HEK293 (cell line): ENCODE measurements around the gene UTRN.

Experiments
- CTCF ChIA-PET: fragments of 350-600 bp; formaldehyde crosslinking; extraction: SDS; loops from one replicate; lab custom pipeline; 2021; ENCODE audit warnings: antibody characterized with exemption; lab: Yijun Ruan, JAX
- POLR2A ChIA-PET: fragments of 300-600 bp; formaldehyde crosslinking; extraction: SDS; loops from one replicate; lab custom pipeline; 2020; ENCODE audit warnings: antibody characterized with exemption, inconsistent platforms; lab: Yijun Ruan, JAX
- H3K27ac ChIP-seq: fragments of 200-500 bp; sonication (Bioruptor generic); 2 replicates; pipeline ENCODE4 v1.5.1; 2014; ENCODE audit warnings: low read depth, low read length, control low read depth, inconsistent platforms; ENCODE audit errors: extremely low read depth
- H3K36me3 ChIP-seq, 2 experiments: fragments of 200-500 bp in 1 of 2; sonication (Bioruptor generic) in 1 of 2; 1 replicate in 1 of 2; 2 replicates in 1 of 2; pipeline ENCODE4 v1.5.1; 2014 to 2017; ENCODE audit warnings: inconsistent platforms in 2 of 2, low read length in 2 of 2; ENCODE audit not compliant: control insufficient read depth in 2 of 2, insufficient read depth in 1 of 2
- H3K4me1 ChIP-seq: fragments of 200-500 bp; sonication (Bioruptor generic); 2 replicates; pipeline ENCODE4 v1.5.1; 2014; ENCODE audit warnings: mild to moderate bottlenecking, low read length, inconsistent platforms; ENCODE audit not compliant: control insufficient read depth, insufficient read depth
- H3K4me3 ChIP-seq: 2 replicates; pipeline ENCODE4 v1.5.1; 2011; ENCODE audit warnings: low read depth, mild to moderate bottlenecking, control low read depth, low read length, moderate library complexity
- H3K9me3 ChIP-seq: fragments of 200-500 bp; sonication (Bioruptor generic); 2 replicates; pipeline ENCODE4 v1.5.1; 2014; ENCODE audit warnings: low read depth, low read length, inconsistent platforms; ENCODE audit not compliant: control insufficient read depth, insufficient read depth
- ATF2 ChIP-seq: fragments of 450-650 bp; formaldehyde crosslinking; IDR thresholded peaks from 2 replicates; pipeline ENCODE4 v1.5.1; 2016; ENCODE audit warnings: missing biosample characterization, missing genetic modification characterization, low read depth
- HOXC10 ChIP-seq: sonication (generic); formaldehyde crosslinking; IDR thresholded peaks from 2 replicates; pipeline ENCODE4 v1.8.1; 2023; ENCODE audit warnings: mild to moderate bottlenecking, missing genetic modification reagents
- PRDM10 ChIP-seq: fragments of 450-650 bp; formaldehyde crosslinking; IDR thresholded peaks from 2 replicates; pipeline ENCODE4 v1.5.1; 2016; ENCODE audit warnings: missing biosample characterization, missing genetic modification characterization
- PRDM6 ChIP-seq: fragments of 450-650 bp; formaldehyde crosslinking; IDR thresholded peaks from 2 replicates; pipeline ENCODE4 v1.5.1; 2017; ENCODE audit warnings: missing biosample characterization, missing genetic modification characterization
- SP2 ChIP-seq: fragments of 450-650 bp; formaldehyde crosslinking; IDR thresholded peaks from 2 replicates; pipeline ENCODE4 v1.5.1; 2016; ENCODE audit warnings: missing biosample characterization, missing genetic modification characterization
- ZFP37 ChIP-seq: fragments of 450-650 bp; formaldehyde crosslinking; IDR thresholded peaks from 2 replicates; pipeline ENCODE4 v1.5.1; 2016; ENCODE audit warnings: missing biosample characterization, missing genetic modification characterization
- ZNF157 ChIP-seq: fragments of 450-650 bp; formaldehyde crosslinking; IDR thresholded peaks from 2 replicates; pipeline ENCODE4 v1.5.1; 2016; ENCODE audit warnings: missing biosample characterization, missing genetic modification characterization
- ZNF2 ChIP-seq: fragments of 450-650 bp; formaldehyde crosslinking; IDR thresholded peaks from 2 replicates; pipeline ENCODE4 v1.5.1; 2016; ENCODE audit warnings: missing biosample characterization, missing genetic modification characterization
- ZNF266 ChIP-seq: fragments of 450-650 bp; formaldehyde crosslinking; IDR thresholded peaks from 2 replicates; pipeline ENCODE4 v1.5.1; 2016; ENCODE audit warnings: missing biosample characterization, missing genetic modification characterization, low read depth
- ZNF274 ChIP-seq, 2 experiments: fragments of 200-500 bp in 1 of 2; fragments of 450-650 bp in 1 of 2; sonication (Bioruptor generic) in 1 of 2; formaldehyde crosslinking in 1 of 2; IDR thresholded peaks; 2 replicates each; pipeline versions ENCODE4 v1.5.1 to v1.6.1; 2014 to 2016; ENCODE audit warnings: borderline replicate concordance in 1 of 2, inconsistent platforms in 1 of 2, low read length in 1 of 2, missing biosample characterization in 1 of 2, missing genetic modification characterization in 1 of 2
- ZNF335 ChIP-seq: fragments of 450-650 bp; formaldehyde crosslinking; conservative IDR thresholded peaks from 2 replicates; pipeline ENCODE4 v1.5.1; 2016; ENCODE audit warnings: missing biosample characterization, missing genetic modification characterization
- ZNF354C ChIP-seq: fragments of 450-650 bp; formaldehyde crosslinking; IDR thresholded peaks from 2 replicates; pipeline ENCODE4 v1.5.1; 2016; ENCODE audit warnings: missing biosample characterization, missing genetic modification characterization, low read depth, borderline replicate concordance
- ZNF362 ChIP-seq: fragments of 450-650 bp; formaldehyde crosslinking; IDR thresholded peaks from 2 replicates; pipeline ENCODE4 v1.5.1; 2016; ENCODE audit warnings: missing biosample characterization, missing genetic modification characterization
- ZNF558 ChIP-seq: fragments of 450-650 bp; formaldehyde crosslinking; IDR thresholded peaks from 2 replicates; pipeline ENCODE4 v1.5.1; 2016; ENCODE audit warnings: missing biosample characterization, missing genetic modification characterization
- ZNF639 ChIP-seq: fragments of 450-650 bp; formaldehyde crosslinking; IDR thresholded peaks from 2 replicates; pipeline ENCODE4 v1.5.1; 2016; ENCODE audit warnings: missing biosample characterization, missing genetic modification characterization
- ZNF654 ChIP-seq: fragments of 450-650 bp; formaldehyde crosslinking; IDR thresholded peaks from 2 replicates; pipeline ENCODE4 v1.5.1; 2016; ENCODE audit warnings: low read depth, missing biosample characterization, missing genetic modification characterization
- ZNF837 ChIP-seq: fragments of 450-650 bp; formaldehyde crosslinking; IDR thresholded peaks from 2 replicates; pipeline ENCODE4 v1.5.1; 2016; ENCODE audit warnings: missing biosample characterization, missing genetic modification characterization
- ZSCAN18 ChIP-seq: fragments of 450-650 bp; formaldehyde crosslinking; IDR thresholded peaks from 2 replicates; pipeline ENCODE4 v1.5.1; 2016; ENCODE audit warnings: missing biosample characterization, missing genetic modification characterization
- ZSCAN4 ChIP-seq: fragments of 450-650 bp; formaldehyde crosslinking; IDR thresholded peaks from 2 replicates; pipeline ENCODE4 v1.5.1; 2017; ENCODE audit warnings: missing biosample characterization, missing genetic modification characterization

The UTRN gene

GRCh38 chr6:144283646-144284477, 1.3 kb upstream of the UTRN start (continued):
- peak; percentile 61 for TF ChIP-seq PRDM6

GRCh38 chr6:144284478-144284782, 705 bp upstream of the UTRN start:
- peak overlapping the region; percentile 86 for H3K4me3 ChIP-seq
- peak overlapping the region; percentile 99 for H3K27ac ChIP-seq
- peaks cover 9% of the 10 kb centered on the region; the same call in 1 of the 2 replicates for H3K4me1 ChIP-seq
- ChIA-PET POLR2A (interaction anchor here (1.0 to 1.8 kb wide), 3 partner anchors 15 to 68 kb away, joined by 3 to 6 read pairs (median 3); no protein-coding TSS in a partner anchor), CTCF (no interaction called here)
- H3K9me3 ChIP-seq, result no peaks in the 10 kb centered on the region
- no peaks in the 10 kb centered on the region; a peak in 1 of 3 replicates for H3K36me3 ChIP-seq
- TF ChIP-seq ZNF558 (tag by site-specific recombination), result no peak
- 0 out of 2 replicates have a peak, but pooled peaks have one; percentile 9 for TF ChIP-seq HOXC10
- no peak for TF ChIP-seq ZNF266 (tag by site-specific recombination)
- TF ChIP-seq ZNF354C, result no peak
- 0 out of 2 replicates have a peak, but pooled peaks have one; percentile 3 for TF ChIP-seq ATF2 (tag by site-specific recombination)
- TF ChIP-seq ZSCAN4 (tag by site-specific recombination), result 0 out of 2 replicates have a peak, but pooled peaks have one; percentile 17
- TF ChIP-seq ZNF837 (tag by site-specific recombination), result no peak
- TF ChIP-seq ZNF639 (tag by site-specific recombination), result peak; percentile 28; the same call in 1 of the 2 replicates
- no peak for TF ChIP-seq ZFP37 (tag by site-specific recombination)
- TF ChIP-seq ZNF274 (IDR thresholded peaks at IDR 0.05; ENCODE audit: low read length), result no peak
- no peak for TF ChIP-seq ZNF274 (tag by site-specific recombination; IDR thresholded peaks at IDR 0.05; ENCODE audit: borderline replicate concordance)
- TF ChIP-seq ZNF2 (tag by site-specific recombination), result peak; percentile 10; the same call in 1 of the 2 replicates
- TF ChIP-seq ZNF335, result peak; percentile 77
- TF ChIP-seq ZSCAN18, result no peak

GRCh38 chr6:144285548-144285797, 338 bp downstream of the UTRN start:
- no peaks in the 10 kb centered on the region for H3K9me3 ChIP-seq
- H3K27ac ChIP-seq, result peak overlapping the region; percentile 99
- CTCF ChIA-PET, result interaction anchor here (1.0 to 1.6 kb wide), 3 partner anchors 29 to 120 kb away, joined by 3 to 5 read pairs (median 3); no protein-coding TSS in a partner anchor
- peaks cover 9% of the 10 kb centered on the region; the same call in 1 of the 2 replicates for H3K4me1 ChIP-seq
- H3K4me3 ChIP-seq, result peak overlapping the region; percentile 86
- POLR2A ChIA-PET, result interaction anchor here (0.7 to 2.4 kb wide), 11 partner anchors 17 to 222 kb away, joined by 3 to 28 read pairs (median 3); no protein-coding TSS in a partner anchor
- H3K36me3 ChIP-seq, result no peaks in the 10 kb centered on the region; a peak in 1 of 3 replicates
- TF ChIP-seq PRDM10 (tag by site-specific recombination) (peak; percentile 84), ZNF362 (tag by site-specific recombination) (0 out of 2 replicates have a peak, but pooled peaks have one; percentile 23), ZNF157 (tag by site-specific recombination) (no peak), SP2 (no peak), ZNF654 (no peak)
